NCI-H2196 treated with DMSO at 0.1 percent for 48 hours (cell line): ENCODE data around the gene B3GAT3.
A peak's percentile ranks its signal among the peaks of the same experiment; 100 is the strongest.
"Not testable (repeated sequence)": the region's sequence is repeated elsewhere in the genome, so short reads cannot be mapped to it uniquely, and the experiment has no call there.

Experiments
- DNase-seq: peaks from one replicate; lab custom pipeline; 2025; ENCODE audit not compliant: unreplicated experiment; lab: John Stamatoyannopoulos, UW

The B3GAT3 gene

DNA sequence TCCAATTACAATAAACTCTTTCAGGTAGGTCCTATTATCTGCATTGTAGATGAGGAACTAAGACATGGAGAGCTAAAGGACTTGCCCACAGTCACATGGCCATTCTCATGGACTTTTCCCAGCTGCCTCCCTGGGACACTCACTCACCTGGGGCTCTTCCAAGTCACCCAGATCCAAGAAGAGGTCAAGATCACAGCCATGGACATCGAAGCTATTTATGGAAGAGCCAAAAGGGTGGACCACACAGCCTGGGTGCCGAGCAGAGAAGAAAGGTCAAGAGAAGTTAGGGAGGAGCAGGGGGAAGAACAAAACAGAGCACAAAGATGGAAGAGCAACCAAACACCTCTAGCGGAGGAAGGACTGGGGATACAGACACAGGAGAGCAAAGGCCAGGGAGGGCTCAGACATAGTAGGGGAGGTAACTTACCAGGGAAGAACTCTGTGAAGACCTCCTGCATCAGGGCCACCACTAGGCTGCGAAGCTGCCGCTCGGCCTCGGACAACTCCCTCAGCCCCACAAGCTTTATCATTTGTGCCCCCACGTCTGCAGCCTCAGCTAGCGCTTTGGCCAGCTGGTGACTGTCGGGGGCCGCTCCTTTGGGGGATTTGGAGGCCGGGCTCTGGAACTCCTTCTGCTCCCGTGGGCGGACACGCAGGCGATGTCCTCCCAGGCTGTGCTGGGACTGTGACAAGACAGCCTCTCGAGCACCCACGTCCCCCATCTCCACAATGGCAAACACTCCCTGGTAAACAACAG is 40.6 kb downstream of the B3GAT3 start:
- no peak for DNase-seq

DNA sequence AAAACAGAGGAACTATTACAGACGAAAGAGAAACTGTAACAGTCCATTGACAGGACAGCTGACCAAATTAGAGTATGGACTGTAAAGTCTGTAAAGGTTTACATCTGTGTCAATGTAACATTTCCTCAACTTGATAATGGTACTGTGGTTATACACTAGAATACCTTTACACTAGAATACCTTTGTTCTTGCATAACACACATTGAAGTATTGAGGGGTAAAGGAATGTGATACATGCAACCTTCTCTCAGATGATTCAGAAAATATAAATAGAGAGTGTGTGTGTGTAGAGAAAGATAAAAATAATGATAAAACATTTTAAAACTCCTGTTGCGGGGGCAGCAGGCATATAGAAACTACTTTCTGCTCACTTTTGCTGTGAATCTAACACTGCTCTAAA is 42.5 kb downstream of the B3GAT3 start:
- no peak for DNase-seq

- DNase-seq, result no peak
These were observed 43.2 kb downstream of the B3GAT3 start for GRCh38 chr11:62578541-62578940.

- no peak for DNase-seq
These were observed 44.6 kb downstream of the B3GAT3 start for GRCh38 chr11:62577046-62577714.

DNA sequence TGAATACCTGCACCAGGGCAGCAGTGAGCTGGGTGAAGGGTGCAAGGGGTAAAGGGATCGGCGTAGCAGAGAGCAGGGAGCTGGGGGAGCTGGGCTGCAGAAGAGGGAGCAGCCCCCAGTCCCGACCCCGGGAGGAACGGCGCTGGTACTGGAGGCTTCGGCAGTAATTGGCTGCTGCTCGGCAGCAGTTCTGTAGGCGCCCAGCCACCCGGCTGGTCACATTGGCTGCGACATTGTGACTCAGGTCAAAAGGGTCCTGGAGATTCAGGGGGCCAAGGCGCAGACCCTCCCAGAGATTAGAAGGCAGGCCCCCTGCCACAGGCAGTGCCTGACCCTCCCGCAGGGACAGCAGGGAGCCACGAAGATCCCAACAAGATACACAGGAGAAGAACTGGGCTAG is 45.9 kb downstream of the B3GAT3 start:
- DNase-seq, result no peak

- DNase-seq, result no peak
These were observed 46.6 kb downstream of the B3GAT3 start for GRCh38 chr11:62575156-62575555.

- DNase-seq, result no peak
These were observed 47.3 kb downstream of the B3GAT3 start for GRCh38 chr11:62574363-62575071.

DNA sequence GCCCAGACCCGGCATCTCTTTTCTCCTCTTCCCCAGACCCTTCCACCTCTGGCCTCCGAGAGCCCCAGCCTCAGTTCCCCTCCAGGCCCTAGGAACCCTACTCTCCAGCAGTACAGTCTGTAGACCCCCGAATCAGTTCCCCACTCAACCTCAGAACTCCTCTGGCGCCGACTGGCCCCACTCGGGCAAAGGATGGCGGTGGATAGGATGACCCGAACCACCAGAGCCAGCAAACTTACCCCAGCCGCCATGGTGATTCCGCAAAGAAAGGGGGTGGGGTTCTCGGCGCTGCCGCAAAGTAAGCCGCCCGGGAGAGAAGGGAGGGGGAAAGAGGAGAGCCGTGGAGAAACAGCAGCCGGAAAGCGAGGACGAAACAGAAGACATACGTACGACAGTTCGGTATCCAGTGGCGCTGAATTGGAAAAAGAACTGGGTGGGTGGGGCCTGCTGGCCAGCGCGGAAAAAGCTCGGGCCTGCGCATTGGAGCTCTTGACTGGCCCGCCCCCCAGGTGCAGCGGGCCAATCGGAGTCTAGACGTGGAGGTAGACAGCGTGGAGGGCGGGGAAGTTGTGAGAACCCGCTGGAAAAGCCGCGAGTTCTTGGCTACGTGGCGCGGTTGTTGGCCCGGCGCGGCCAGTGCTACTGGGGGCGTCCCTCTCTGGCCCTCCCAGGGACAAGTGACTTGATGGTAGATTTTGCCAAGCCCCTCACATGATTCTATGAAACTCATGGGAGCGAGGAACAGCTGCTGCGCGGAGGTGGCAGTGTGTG is 48.0 kb downstream of the B3GAT3 start, which contains the start of gene EEF1G:
Gene EEF1G, minus strand, starts transcription at position 300 of the 771 bp plus-strand sequence. Its CDS starts 49 bp downstream, at position 251.
- DNase-seq, result peak; percentile 99

DNA sequence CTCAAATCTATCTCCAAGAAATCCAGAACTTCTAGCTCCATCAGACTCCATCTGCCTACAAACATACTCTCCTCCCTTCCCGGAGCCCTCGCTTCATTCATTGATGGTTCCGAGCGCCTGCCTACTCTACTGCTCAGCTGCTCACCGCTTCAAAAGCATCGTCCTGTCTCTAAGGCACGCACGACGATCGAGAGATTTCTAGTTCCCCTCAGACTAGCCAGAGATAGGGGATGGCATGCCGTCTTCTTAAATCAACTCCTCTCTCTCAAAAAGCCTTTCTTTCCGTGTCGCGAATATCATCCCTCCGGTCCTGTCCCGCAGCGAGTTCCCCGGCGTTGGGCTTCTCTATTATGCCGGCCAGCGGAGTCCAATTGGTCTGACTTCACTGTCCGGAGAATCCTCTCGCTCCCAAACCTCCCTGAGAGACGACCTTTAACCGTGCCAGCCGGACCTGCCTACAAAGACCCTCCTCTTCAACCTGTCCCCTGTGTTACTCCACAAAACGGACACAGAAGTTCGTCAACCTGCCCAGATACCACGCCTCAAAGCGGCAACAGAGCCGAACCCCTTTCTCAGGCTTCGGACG is 48.7 kb downstream of the B3GAT3 start:
- no peak for DNase-seq

GRCh38 chr11:62572431-62572830 is 49.4 kb downstream of the B3GAT3 start:
- no peak for DNase-seq

DNA sequence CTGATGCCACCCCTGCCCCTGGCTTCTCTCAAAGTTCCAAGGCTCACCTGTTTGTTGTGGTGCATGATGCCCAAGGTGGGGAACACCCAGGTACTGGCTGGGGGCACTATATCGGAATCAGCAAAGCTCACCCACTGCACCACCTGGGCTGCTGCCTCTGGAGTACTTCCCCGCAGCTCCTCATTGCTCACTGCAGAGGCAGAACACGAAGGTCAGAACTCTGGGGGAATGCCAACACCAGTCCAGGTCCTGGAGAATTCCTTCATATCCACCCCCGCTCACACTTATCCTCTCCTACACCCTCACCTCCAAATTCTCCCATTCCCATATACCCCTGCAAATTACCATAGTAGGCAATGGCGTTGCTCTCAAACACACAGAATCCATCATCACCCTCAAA is 50.3 kb downstream of the B3GAT3 start:
- DNase-seq, result not testable (repeated sequence)

- DNase-seq, result not testable (repeated sequence)
These were observed 50.9 kb downstream of the B3GAT3 start for GRCh38 chr11:62570903-62571302.

- no peak for DNase-seq
These were observed 52.2 kb downstream of the B3GAT3 start for GRCh38 chr11:62569611-62570010.

GRCh38 chr11:62567018-62567633 is 54.7 kb downstream of the B3GAT3 start:
- DNase-seq, result no peak

- no peak for DNase-seq
These were observed 55.5 kb downstream of the B3GAT3 start for GRCh38 chr11:62566247-62566646.
